ENCODE measurements around the gene NUP43. TPM values are rescaled to one million over a fixed set of nuclear protein-coding genes. Genes with fewer than 3 reads are reported as not detected.
A peak's percentile ranks its signal among the peaks of the same experiment; 100 is the strongest.
"Not testable (repeated sequence)": the region's sequence is repeated elsewhere in the genome, so short reads cannot be mapped to it uniquely, and the experiment has no call there.

NUP43 gene
- total RNA-seq, 1 experiment from 2014 or later, result 64.2 TPM

- H3K27me3 Mint-ChIP-seq (ENCODE audit: insufficient read depth, unreplicated experiment), result no peaks in the 10 kb centered on the region
- DNase-seq, result no peak
- BruUV-seq (replicated peaks), result no TSS peak
- intact Hi-C loops (cut with micrococcal nuclease; ENCODE audit: unreplicated experiment), result no loop called here
- TF ChIP-seq CTCF (IDR thresholded peaks at IDR 0.05; ENCODE audit: insufficient read depth in 1 of 2, low read depth in 1 of 2, low read length in 1 of 2, severe bottlenecking in 1 of 2, unreplicated experiment in 1 of 2), result no peak
- Histone ChIP-seq H3K4me3 (ENCODE audit: low read depth, low read length) (no peak overlapping the region), H3K9me3 (no peaks in the 10 kb centered on the region), H3K27me3 (replicated peaks; ENCODE audit: control insufficient read depth, insufficient read depth, low read length) (no peaks in the 10 kb centered on the region), H3K36me3 (ENCODE audit: control insufficient read depth, insufficient read depth, low read length) (no peaks in the 10 kb centered on the region), H3K4me1 (no peaks in the 10 kb centered on the region)
- H3K4me3 Mint-ChIP-seq (ENCODE audit: unreplicated experiment), result no peak overlapping the region
- ChIA-PET POLR2A (no interaction called here), CTCF (no interaction called here)
- no peaks in the 10 kb centered on the region for H3K9me3 Mint-ChIP-seq (ENCODE audit: unreplicated experiment)
- peaks cover 6% of the 10 kb centered on the region for H3K4me1 Mint-ChIP-seq (ENCODE audit: low read depth, unreplicated experiment)
- H3K36me3 Mint-ChIP-seq (ENCODE audit: insufficient read depth, unreplicated experiment), result peaks cover 27% of the 10 kb centered on the region
- peak overlapping the region; percentile 17 for H3K27ac Mint-ChIP-seq (ENCODE audit: unreplicated experiment)
Measured at GRCh38 chr6:149756261-149756636, 9.9 kb upstream of the NUP43 start.

DNA sequence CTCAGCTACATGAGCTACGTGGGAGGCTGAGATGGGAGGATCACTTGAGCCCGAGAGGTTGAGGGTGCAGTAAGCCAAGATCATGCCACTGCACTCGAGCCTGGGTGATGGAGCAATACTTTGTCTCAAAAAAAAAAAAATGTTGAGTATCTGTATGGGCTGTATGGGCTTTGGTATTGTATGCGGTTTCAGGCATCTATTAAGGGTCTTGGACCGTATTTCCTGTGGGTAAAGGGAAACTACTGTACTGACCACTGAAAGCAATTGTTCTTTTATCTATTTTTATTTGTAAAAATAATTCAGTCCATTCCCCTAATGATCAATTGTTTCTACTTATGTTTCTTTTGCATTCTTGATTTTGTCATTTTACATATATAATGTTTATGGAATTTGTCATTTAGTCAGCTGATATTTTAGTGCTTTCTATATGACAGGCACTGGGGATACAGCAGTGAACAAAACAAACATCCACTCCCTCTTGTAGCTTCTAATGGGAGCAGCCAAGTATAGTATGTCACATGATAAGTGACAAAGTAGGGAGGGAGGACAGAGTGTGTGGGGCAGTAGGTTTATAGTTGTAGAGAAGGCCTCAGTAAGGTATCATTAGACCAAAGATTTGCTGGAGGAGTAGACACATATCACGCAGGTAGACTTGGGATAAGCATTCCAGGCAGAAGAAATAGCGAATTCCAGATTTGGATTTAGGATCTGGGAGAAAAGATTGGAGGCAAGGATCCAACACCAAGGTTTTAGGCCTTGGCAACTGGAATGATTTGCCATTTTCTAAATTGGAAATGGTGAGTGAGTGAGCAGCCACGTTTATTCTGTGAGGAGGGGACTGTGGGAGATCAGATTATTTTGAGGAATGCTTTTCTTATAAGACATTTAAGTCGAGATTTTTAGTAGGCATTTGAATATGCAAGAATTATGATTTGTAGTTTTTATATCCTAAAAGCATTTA is 9.3 kb upstream of the NUP43 start:
- no TSS peak for BruUV-seq (replicated peaks)
- peaks cover 29% of the 10 kb centered on the region for H3K36me3 Mint-ChIP-seq (ENCODE audit: insufficient read depth, unreplicated experiment)
- no peaks in the 10 kb centered on the region for H3K9me3 Mint-ChIP-seq (ENCODE audit: unreplicated experiment)
- H3K4me1 ChIP-seq, result no peaks in the 10 kb centered on the region
- H3K27ac Mint-ChIP-seq (ENCODE audit: unreplicated experiment), result peak overlapping the region; percentile 17
- H3K4me3 ChIP-seq (ENCODE audit: low read depth, low read length), result no peak overlapping the region
- H3K27me3 ChIP-seq (replicated peaks; ENCODE audit: control insufficient read depth, insufficient read depth, low read length), result no peaks in the 10 kb centered on the region
- no peaks in the 10 kb centered on the region for H3K36me3 ChIP-seq (ENCODE audit: control insufficient read depth, insufficient read depth, low read length)
- intact Hi-C loops (cut with micrococcal nuclease; ENCODE audit: unreplicated experiment), result no loop called here
- H3K4me3 Mint-ChIP-seq (ENCODE audit: unreplicated experiment), result no peak overlapping the region
- peaks cover 6% of the 10 kb centered on the region for H3K4me1 Mint-ChIP-seq (ENCODE audit: low read depth, unreplicated experiment)
- CTCF ChIA-PET, result no interaction called here
- no peaks in the 10 kb centered on the region for H3K27me3 Mint-ChIP-seq (ENCODE audit: insufficient read depth, unreplicated experiment)
- H3K9me3 ChIP-seq, result no peaks in the 10 kb centered on the region
- TF ChIP-seq CTCF (IDR thresholded peaks at IDR 0.05; ENCODE audit: insufficient read depth in 1 of 2, low read depth in 1 of 2, low read length in 1 of 2, severe bottlenecking in 1 of 2, unreplicated experiment in 1 of 2), result no peak
- POLR2A ChIA-PET, result no interaction called here
- DNase-seq, result no peak

DNA sequence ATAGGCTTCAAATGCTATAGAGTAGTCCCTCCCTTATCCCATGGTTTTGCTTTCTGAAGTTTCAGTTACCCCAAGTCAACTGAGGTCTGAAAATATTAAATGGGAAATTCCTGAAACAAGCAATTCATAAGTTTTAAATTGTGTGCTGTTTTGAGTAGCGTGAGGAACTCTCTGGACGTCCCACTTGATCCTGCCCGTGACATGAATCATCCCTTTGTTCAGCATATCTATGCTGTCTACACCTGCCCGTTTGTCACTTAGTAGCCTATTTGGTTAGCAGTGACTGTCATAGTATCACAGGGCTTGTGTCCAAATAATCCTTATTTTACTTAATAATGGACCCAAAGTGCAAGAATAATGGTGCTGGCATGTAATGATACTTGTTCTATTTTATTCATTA is 8.2 kb upstream of the NUP43 start:
- no peaks in the 10 kb centered on the region for H3K27me3 ChIP-seq (replicated peaks; ENCODE audit: control insufficient read depth, insufficient read depth, low read length)
- intact Hi-C loops (cut with micrococcal nuclease; ENCODE audit: unreplicated experiment), result no loop called here
- peaks cover 32% of the 10 kb centered on the region for H3K36me3 Mint-ChIP-seq (ENCODE audit: insufficient read depth, unreplicated experiment)
- no peaks in the 10 kb centered on the region for H3K27me3 Mint-ChIP-seq (ENCODE audit: insufficient read depth, unreplicated experiment)
- CTCF ChIA-PET, result no interaction called here
- H3K4me1 ChIP-seq, result no peaks in the 10 kb centered on the region
- TF ChIP-seq CTCF (IDR thresholded peaks at IDR 0.05; ENCODE audit: insufficient read depth in 1 of 2, low read depth in 1 of 2, low read length in 1 of 2, severe bottlenecking in 1 of 2, unreplicated experiment in 1 of 2), result no peak
- H3K9me3 Mint-ChIP-seq (ENCODE audit: unreplicated experiment), result no peaks in the 10 kb centered on the region
- no peak for DNase-seq
- H3K27ac Mint-ChIP-seq (ENCODE audit: unreplicated experiment), result no peak overlapping the region
- H3K4me3 ChIP-seq (ENCODE audit: low read depth, low read length), result no peak overlapping the region
- no peak overlapping the region for H3K4me3 Mint-ChIP-seq (ENCODE audit: unreplicated experiment)
- H3K36me3 ChIP-seq (ENCODE audit: control insufficient read depth, insufficient read depth, low read length), result no peaks in the 10 kb centered on the region
- peaks cover 6% of the 10 kb centered on the region for H3K4me1 Mint-ChIP-seq (ENCODE audit: low read depth, unreplicated experiment)
- BruUV-seq (replicated peaks), result no TSS peak
- POLR2A ChIA-PET, result no interaction called here
- no peaks in the 10 kb centered on the region for H3K9me3 ChIP-seq

- H3K4me3 Mint-ChIP-seq (ENCODE audit: unreplicated experiment); intact Hi-C loops (cut with micrococcal nuclease; ENCODE audit: unreplicated experiment); H3K27me3 Mint-ChIP-seq (ENCODE audit: insufficient read depth, unreplicated experiment); H3K4me3 ChIP-seq (ENCODE audit: low read depth, low read length); H3K4me1 Mint-ChIP-seq (ENCODE audit: low read depth, unreplicated experiment); POLR2A ChIA-PET; H3K27ac Mint-ChIP-seq (ENCODE audit: unreplicated experiment); DNase-seq; BruUV-seq (replicated peaks); H3K9me3 Mint-ChIP-seq (ENCODE audit: unreplicated experiment); H3K9me3 ChIP-seq; H3K27me3 ChIP-seq (replicated peaks; ENCODE audit: control insufficient read depth, insufficient read depth, low read length); H3K36me3 ChIP-seq (ENCODE audit: control insufficient read depth, insufficient read depth, low read length); H3K4me1 ChIP-seq: not testable (repeated sequence)
- H3K36me3 Mint-ChIP-seq (ENCODE audit: insufficient read depth, unreplicated experiment), result peaks cover 34% of the 10 kb centered on the region
- CTCF ChIA-PET, result interaction anchor here (0.6 kb wide), 1 partner anchor 10 kb away, joined by 4 read pairs; no protein-coding TSS in a partner anchor
Measured at GRCh38 chr6:149753374-149753637, 7.0 kb upstream of the NUP43 start.

Measured in Caco-2 (cell line).